ENCODE data around the gene TM7SF3.
"Not testable (repeated sequence)": the region's sequence is repeated elsewhere in the genome, so short reads cannot be mapped to it uniquely, and the experiment has no call there.

TM7SF3 gene

GRCh38 chr12:27052176-27052575, 38.0 kb upstream of the TM7SF3 start:
- no peak for DNase-seq (ENCODE audit: low read depth, low spot score)

GRCh38 chr12:27048822-27049752, 34.9 kb upstream of the TM7SF3 start:
- Histone ChIP-seq H3K4me3 (ENCODE audit: insufficient read length, low read depth) (no peak overlapping the region), H3K4me1 (ENCODE audit: insufficient read depth, insufficient read length) (no peaks in the 10 kb centered on the region), H3K9me3 (ENCODE audit: insufficient read depth, low read length) (no peaks in the 10 kb centered on the region), H3K27me3 (ENCODE audit: insufficient read depth, insufficient read length) (no peaks in the 10 kb centered on the region), H3K36me3 (ENCODE audit: insufficient read depth, insufficient read length, low read length) (no peaks in the 10 kb centered on the region), H3K9ac (ENCODE audit: insufficient read length, low read depth) (no peak overlapping the region)
- DNase-seq (ENCODE audit: low read depth, low spot score), result no peak
- TF ChIP-seq ZNF274 (IDR thresholded peaks at IDR 0.05; ENCODE audit: low read depth, low read length) (no peak), SUZ12 (IDR thresholded peaks at IDR 0.05; ENCODE audit: extremely low read depth, insufficient read depth, insufficient read length) (no peak), YY1 (IDR thresholded peaks at IDR 0.05; ENCODE audit: insufficient read depth, insufficient read length) (no peak)

More at GRCh38 chr12:27052176-27052575, 38.0 kb upstream of the TM7SF3 start:
- Histone ChIP-seq H3K27me3 (ENCODE audit: insufficient read depth, insufficient read length) (no peaks in the 10 kb centered on the region), H3K4me1 (ENCODE audit: insufficient read depth, insufficient read length) (no peaks in the 10 kb centered on the region), H3K36me3 (ENCODE audit: insufficient read depth, insufficient read length, low read length) (no peaks in the 10 kb centered on the region), H3K9ac (ENCODE audit: insufficient read length, low read depth) (no peak overlapping the region), H3K9me3 (ENCODE audit: insufficient read depth, low read length) (no peaks in the 10 kb centered on the region), H3K4me3 (ENCODE audit: insufficient read length, low read depth) (no peak overlapping the region)
- TF ChIP-seq SUZ12 (IDR thresholded peaks at IDR 0.05; ENCODE audit: extremely low read depth, insufficient read depth, insufficient read length), result no peak

GRCh38 chr12:27042018-27042417, 27.8 kb upstream of the TM7SF3 start:
- not testable (repeated sequence) for H3K27me3 ChIP-seq (ENCODE audit: insufficient read depth, insufficient read length); H3K4me3 ChIP-seq (ENCODE audit: insufficient read length, low read depth); H3K9ac ChIP-seq (ENCODE audit: insufficient read length, low read depth); H3K4me1 ChIP-seq (ENCODE audit: insufficient read depth, insufficient read length); H3K9me3 ChIP-seq (ENCODE audit: insufficient read depth, low read length); DNase-seq (ENCODE audit: low read depth, low spot score)
- peaks cover 15% of the 10 kb centered on the region for H3K36me3 ChIP-seq (ENCODE audit: insufficient read depth, insufficient read length, low read length)

- DNase-seq (ENCODE audit: low read depth, low spot score); H3K4me1 ChIP-seq (ENCODE audit: insufficient read depth, insufficient read length): not testable (repeated sequence)
Measured at GRCh38 chr12:27040637-27041036, 26.5 kb upstream of the TM7SF3 start.

GRCh38 chr12:27034607-27035293, 20.6 kb upstream of the TM7SF3 start:
- H3K9ac ChIP-seq (ENCODE audit: insufficient read length, low read depth), result no peak overlapping the region
- no peaks in the 10 kb centered on the region for H3K4me1 ChIP-seq (ENCODE audit: insufficient read depth, insufficient read length)
- no peak for TF ChIP-seq SUZ12 (IDR thresholded peaks at IDR 0.05; ENCODE audit: extremely low read depth, insufficient read depth, insufficient read length)
- TF ChIP-seq ZNF274 (IDR thresholded peaks at IDR 0.05; ENCODE audit: low read depth, low read length), result no peak
- no peak for TF ChIP-seq YY1 (IDR thresholded peaks at IDR 0.05; ENCODE audit: insufficient read depth, insufficient read length)
- H3K36me3 ChIP-seq (ENCODE audit: insufficient read depth, insufficient read length, low read length), result peaks cover 62% of the 10 kb centered on the region
- H3K9me3 ChIP-seq (ENCODE audit: insufficient read depth, low read length), result peaks cover 4% of the 10 kb centered on the region; the same call in 1 of the 2 replicates
- DNase-seq (ENCODE audit: low read depth, low spot score), result no peak
- H3K4me3 ChIP-seq (ENCODE audit: insufficient read length, low read depth), result no peak overlapping the region
- no peaks in the 10 kb centered on the region for H3K27me3 ChIP-seq (ENCODE audit: insufficient read depth, insufficient read length)

More at GRCh38 chr12:27040637-27041036, 26.5 kb upstream of the TM7SF3 start:
- H3K36me3 ChIP-seq (ENCODE audit: insufficient read depth, insufficient read length, low read length), result peaks cover 15% of the 10 kb centered on the region
- not testable (repeated sequence) for H3K9ac ChIP-seq (ENCODE audit: insufficient read length, low read depth); H3K4me3 ChIP-seq (ENCODE audit: insufficient read length, low read depth); H3K27me3 ChIP-seq (ENCODE audit: insufficient read depth, insufficient read length); H3K9me3 ChIP-seq (ENCODE audit: insufficient read depth, low read length)

DNA sequence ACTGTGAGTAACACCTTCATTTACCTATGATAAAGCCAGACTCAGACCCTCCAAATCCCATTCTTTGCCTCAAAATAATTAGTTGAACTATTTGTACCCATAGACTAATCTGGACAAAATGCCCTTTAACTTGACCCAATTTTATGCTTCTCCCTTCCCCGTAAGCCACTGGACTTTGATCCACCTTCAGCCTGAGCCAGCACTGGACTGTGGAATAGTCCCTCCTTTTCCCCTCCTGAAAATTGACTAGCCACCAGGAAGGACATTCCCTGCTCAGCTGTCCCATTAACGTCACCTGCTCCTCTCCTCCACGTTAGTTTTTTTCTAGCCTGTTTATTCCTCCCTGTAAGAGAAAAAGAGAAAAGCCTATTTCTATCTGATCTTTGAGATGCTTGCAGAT, 18.5 kb upstream of the TM7SF3 start:
- H3K9ac ChIP-seq (ENCODE audit: insufficient read length, low read depth), result no peak overlapping the region
- DNase-seq (ENCODE audit: low read depth, low spot score), result no peak
- H3K36me3 ChIP-seq (ENCODE audit: insufficient read depth, insufficient read length, low read length), result peaks cover 69% of the 10 kb centered on the region
- H3K27me3 ChIP-seq (ENCODE audit: insufficient read depth, insufficient read length), result no peaks in the 10 kb centered on the region
- no peak overlapping the region for H3K4me3 ChIP-seq (ENCODE audit: insufficient read length, low read depth)
- H3K9me3 ChIP-seq (ENCODE audit: insufficient read depth, low read length), result no peaks in the 10 kb centered on the region
- no peaks in the 10 kb centered on the region for H3K4me1 ChIP-seq (ENCODE audit: insufficient read depth, insufficient read length)
- no peak for TF ChIP-seq ZNF274 (IDR thresholded peaks at IDR 0.05; ENCODE audit: low read depth, low read length)
- no peak for TF ChIP-seq SUZ12 (IDR thresholded peaks at IDR 0.05; ENCODE audit: extremely low read depth, insufficient read depth, insufficient read length)
- no peak for TF ChIP-seq YY1 (IDR thresholded peaks at IDR 0.05; ENCODE audit: insufficient read depth, insufficient read length)

DNA sequence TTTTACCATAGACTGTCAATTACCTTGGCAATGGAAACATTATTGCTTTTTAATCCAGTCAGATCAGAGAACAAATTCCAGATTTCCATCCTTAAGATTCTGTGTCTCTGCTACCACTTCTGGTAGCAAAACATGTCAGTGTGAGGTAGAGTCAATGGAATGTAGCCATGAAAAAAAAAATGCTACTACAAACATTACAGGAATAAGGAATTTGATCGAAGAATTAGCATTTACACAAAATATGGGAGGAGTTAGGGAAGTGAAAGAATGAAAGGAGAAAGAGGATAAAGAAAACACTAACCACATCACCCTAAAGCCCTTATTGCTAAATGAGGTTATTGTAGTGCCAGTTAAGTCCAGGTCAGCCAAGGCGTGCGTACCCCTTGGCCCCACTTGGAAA, 17.3 kb upstream of the TM7SF3 start:
- Histone ChIP-seq H3K9me3 (ENCODE audit: insufficient read depth, low read length) (no peaks in the 10 kb centered on the region), H3K27me3 (ENCODE audit: insufficient read depth, insufficient read length) (no peaks in the 10 kb centered on the region), H3K4me1 (ENCODE audit: insufficient read depth, insufficient read length) (no peaks in the 10 kb centered on the region), H3K9ac (ENCODE audit: insufficient read length, low read depth) (no peak overlapping the region), H3K36me3 (ENCODE audit: insufficient read depth, insufficient read length, low read length) (peaks cover 78% of the 10 kb centered on the region), H3K4me3 (ENCODE audit: insufficient read length, low read depth) (no peak overlapping the region)
- TF ChIP-seq ZNF274 (IDR thresholded peaks at IDR 0.05; ENCODE audit: low read depth, low read length), result no peak
- TF ChIP-seq YY1 (IDR thresholded peaks at IDR 0.05; ENCODE audit: insufficient read depth, insufficient read length), result no peak
- no peak for TF ChIP-seq SUZ12 (IDR thresholded peaks at IDR 0.05; ENCODE audit: extremely low read depth, insufficient read depth, insufficient read length)
- DNase-seq (ENCODE audit: low read depth, low spot score), result no peak

All from NT2/D1 (cell line).